Measurements from ENCODE around the gene WDR70. TPM values are rescaled to one million over a fixed set of nuclear protein-coding genes. Genes with fewer than 3 reads are reported as not detected.
"Not testable (repeated sequence)": the region's sequence is repeated elsewhere in the genome, so short reads cannot be mapped to it uniquely, and the experiment has no call there.

Gene WDR70
- total RNA-seq, 1 donor from 2014 or later, result 34.3 TPM

- not testable (repeated sequence) for DNase-seq
Observed at GRCh38 chr5:37688925-37689324, 309.8 kb downstream of the WDR70 start.

- DNase-seq, result not testable (repeated sequence)
Observed at GRCh38 chr5:37694333-37694732, 315.2 kb downstream of the WDR70 start.

DNA sequence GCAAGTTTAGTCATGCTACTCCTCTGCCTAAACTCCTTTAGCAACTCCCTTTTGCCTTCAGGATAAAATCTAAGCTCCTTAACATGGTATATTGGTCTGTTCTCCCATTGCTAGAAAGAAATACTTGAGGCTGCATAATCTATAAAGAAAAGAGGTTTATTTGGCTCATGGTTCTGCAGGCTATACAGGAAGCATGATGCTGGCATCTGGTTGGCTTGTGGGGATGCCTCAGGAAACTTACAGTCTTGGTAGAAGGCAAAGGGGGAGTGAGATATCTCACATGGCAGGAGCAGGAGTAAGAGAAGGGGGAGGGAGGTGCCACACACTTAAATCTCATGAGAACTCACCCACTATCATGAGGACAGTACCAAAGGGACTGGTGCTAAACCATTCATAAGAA, 315.7 kb downstream of the WDR70 start:
- no peak for DNase-seq

DNA sequence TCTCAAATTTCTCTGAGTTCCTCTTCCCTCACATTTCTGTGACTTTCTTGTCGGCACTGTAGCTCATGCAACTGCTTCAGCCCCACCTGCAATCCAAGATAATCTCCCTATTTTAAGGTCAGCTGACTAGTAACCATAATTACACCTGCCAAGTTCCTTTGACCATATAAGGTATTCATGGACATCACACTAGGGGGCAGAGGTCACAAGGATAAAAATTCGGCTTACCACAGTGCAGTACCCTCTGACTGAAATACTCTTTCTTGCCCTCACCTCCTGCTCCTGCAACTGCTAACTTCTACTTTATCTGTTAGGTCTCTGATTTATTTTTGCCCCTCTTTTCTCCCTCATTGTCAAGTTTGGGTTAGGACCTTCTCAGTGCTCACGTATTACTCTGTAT, 316.5 kb downstream of the WDR70 start:
- DNase-seq, result no peak

GRCh38 chr5:37696190-37697021, 317.3 kb downstream of the WDR70 start:
- DNase-seq, result no peak

- DNase-seq, result no peak
Observed at GRCh38 chr5:37701868-37702267, 322.8 kb downstream of the WDR70 start.

DNA sequence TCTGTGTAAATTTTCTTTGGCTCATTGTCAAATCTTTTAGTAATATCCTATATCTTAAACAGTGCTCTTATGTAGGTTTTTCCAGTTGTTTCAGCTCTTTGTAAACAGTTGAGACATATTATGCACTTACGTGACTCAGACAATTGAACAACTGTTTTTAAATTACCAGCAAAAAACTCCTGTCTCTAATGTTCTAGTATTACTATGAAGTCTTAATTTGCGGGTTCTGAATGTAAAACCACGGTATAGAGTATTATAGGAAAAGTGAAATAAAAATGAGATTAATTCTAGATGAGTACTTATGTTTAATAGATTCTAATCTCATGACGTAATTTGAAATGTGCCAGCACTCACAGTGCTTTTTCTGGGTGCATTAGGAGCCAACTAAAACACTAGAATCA, 324.7 kb downstream of the WDR70 start:
- DNase-seq, result no peak

DNA sequence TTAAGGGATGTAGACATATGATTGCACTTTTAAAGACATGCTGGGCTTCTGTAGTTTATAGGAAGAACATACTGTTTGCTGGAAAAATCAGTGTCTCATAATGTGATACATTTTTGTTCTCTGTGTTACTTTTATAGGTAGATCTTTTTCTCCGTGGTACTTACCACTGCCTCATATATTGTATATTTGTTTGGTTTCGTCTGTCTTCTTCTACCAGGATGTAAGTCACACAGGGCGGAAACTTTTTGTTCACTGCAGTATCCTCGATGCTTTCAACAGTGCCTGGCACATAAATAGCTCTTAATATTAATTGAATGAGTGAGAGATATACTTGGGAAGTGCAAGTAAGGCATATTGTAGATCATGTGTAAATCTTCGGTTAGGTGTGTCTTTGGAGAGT, 325.3 kb downstream of the WDR70 start:
- no peak for DNase-seq

- DNase-seq, result peak; percentile 78
Observed at GRCh38 chr5:37709020-37709419, 329.9 kb downstream of the WDR70 start.

DNA sequence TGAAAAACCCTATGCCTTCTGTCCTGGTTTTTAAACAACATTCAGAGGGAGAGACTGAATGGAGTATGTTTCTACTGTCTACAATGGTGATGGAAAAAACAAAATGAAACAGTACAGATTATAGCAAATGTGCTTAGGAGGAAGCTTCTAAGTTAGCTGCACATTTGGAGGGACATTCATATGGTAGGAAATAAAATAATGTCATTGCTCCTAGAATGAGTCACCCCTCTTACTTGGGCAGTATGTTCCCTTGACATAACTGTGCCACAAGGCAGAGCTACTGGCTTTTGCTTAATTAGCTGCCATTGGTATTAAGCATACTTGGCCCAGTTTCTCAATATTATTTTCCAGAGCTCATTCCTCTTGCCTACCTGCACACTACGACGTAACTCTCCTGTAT, 331.8 kb downstream of the WDR70 start:
- no peak for DNase-seq

GRCh38 chr5:37712750-37713149, 333.6 kb downstream of the WDR70 start:
- no peak for DNase-seq

DNA sequence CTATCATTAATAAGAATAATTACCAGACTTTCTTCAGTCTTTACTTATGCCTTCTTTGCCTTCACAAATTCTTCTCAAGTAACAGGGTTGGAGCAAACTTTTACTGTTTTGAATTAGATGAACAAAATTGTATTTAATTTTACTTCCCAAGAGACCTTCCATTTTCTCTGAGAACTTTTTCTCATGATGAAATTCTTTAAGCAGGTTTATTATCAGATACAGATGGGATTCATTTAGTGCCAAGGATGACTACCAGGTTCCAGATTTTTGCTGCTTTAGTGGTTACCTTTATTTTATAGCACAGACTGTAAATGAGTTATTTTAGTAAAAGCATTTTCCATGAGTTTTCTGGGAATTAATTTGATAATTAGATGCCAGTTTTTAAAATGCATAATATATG, 335.6 kb downstream of the WDR70 start:
- peak; percentile 14 for DNase-seq

- DNase-seq, result no peak
Observed at GRCh38 chr5:37715361-37715760, 336.2 kb downstream of the WDR70 start.

DNA sequence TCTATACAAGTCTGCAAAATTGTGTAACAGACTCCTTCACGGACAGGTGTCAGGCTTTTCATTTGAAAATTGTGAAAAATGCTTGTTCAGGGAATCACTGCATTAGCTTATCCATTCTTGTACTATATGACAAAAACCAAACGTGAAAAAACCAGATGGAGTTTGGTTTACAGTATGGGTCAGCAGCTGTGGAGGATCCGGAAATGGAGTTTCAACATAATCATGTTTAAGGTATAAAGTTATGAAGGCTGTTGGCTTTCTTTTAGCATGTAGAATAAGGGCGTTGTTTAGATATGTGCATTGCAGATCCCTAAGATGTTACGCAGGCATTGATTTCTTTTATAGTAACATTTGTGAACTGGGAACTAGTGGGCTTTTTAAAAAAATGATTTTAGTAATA, 336.9 kb downstream of the WDR70 start:
- no peak for DNase-seq

DNA sequence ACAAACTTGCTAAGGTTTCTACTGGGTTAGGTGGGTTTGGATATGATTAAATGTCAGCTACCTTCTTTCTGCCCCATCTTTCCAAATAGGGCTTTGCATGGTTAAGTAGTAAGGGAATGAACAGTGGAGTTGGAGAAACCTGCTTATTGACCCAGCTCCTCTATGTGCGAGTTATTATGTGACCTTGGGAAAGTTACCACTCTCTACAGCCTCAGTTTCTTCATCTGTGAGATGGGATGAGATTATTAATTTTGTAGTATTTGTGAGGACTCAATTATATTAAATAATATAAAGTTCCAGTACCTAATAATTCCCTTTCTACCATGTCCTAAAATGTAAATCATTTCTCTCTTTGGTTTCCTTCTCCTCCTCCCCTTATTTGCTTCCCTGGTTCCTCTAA, 337.3 kb downstream of the WDR70 start:
- no peak for DNase-seq

DNA sequence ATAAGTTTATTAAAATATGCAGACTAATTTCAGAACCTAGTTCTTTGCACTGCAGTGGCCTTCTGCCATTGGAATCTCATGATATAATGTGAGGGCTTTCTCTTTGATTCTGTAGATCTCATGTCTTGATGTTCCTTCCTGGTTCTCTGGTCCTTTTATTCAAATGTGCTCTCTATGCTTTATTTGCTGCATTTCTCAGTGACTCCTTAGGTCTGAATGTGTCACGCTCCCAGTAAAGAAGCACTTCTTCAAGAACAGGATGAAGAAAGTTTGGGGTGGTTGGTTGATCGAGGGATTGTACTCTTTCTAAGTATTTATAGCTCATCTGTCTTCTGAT, 338.1 kb downstream of the WDR70 start:
- DNase-seq, result no peak

DNA sequence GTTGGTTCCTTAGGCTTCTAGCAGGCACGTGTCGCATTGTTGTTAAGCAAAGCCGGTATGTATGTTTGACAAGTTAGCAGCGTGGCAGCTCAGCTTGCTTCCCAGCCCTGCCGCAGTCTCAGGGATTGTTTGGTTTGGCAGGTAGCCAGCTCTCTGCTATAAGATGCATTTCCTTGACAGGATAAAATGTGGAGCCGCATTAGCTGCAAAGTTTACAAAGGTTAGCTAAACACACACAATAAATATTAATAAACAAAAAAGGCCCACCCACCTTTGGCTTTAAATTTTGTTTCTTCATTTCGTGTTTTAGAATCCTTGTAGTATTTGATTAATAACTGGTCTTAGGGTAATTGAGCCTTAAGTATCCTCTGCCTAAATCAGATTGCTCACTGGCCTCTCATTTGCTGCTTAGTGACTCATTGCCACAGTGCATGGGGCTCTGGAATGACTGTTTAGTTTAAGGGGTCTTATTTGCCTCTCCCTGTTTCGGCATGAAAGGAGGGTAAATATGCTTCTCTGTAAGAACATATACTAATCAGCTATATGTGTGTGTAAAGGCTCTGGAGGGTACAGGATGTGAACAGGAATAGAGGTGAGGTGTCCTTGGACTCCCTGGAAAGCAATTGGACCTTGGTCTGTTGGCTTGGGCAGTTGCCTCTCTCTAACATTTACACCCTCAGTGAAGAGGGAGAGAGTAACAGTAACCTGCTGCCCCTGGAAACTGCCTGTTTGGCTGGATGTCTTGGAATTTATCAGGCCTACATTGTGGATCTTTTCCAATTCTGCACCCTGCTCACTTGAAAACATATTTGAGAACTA, 338.7 kb downstream of the WDR70 start:
- DNase-seq, result peak; percentile 67

- no peak for DNase-seq
Observed at GRCh38 chr5:37720550-37720952, 341.4 kb downstream of the WDR70 start.

DNA sequence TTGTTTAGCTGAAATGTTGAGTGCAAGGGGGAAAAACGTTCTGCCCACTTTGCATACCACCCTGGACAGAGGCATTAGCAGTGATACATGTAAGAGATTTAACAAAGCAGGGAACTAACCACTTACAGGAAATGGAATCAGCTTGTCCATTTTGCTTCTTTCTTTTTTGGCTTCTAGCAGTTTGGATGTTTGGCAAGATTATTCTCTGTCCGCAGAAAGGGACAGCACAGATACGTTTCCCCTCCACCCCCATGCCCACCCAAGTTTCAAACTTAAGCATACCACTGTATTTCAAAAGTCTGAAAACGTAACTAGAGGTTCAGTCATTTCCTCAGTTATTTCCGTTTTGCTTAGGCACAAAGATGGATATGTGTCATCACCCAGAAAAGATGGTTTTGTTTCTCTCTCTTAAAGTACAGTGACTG, 342.3 kb downstream of the WDR70 start:
- no peak for DNase-seq

DNA sequence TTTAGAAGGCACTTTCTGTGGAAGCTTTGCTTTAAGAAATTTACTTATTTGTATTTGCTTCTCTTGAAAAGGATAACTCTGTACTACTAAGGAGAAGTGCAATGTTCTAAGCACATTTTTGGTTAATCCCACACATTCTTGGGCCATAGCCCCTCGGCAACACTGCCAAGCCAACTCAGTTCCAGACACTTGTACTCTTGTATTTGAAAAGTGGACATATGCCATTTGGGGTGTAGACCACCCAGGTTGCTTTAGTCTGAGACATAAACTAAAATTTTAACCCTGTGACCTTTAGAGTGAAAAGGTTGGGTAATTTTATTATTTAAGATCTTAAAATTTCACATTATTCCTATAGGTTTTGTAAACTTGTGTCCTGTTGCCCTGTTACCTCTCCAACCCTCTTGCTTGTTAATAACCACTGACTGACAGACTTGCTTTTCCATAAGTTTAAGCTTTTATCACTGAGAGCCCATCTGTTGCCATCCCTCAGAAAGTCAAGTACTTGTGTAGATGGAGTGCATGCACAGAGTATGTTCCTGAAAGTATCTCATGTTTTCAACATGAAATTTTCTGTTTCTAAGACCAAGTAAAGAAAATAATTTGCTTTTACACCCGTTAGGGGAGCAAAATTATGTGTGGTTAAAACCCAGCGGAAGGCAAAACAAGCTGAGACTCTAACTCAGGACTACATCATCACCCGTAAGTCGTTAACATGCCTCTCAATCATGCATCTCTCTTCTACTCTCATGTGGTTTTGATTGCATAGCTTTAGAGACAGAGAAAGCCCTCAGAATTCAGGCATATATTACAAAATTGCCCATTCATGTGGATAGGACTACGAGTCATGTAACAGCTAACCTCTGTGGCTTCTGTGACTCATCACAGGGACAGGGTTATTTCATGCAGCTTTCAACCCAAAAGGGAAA, 343.4 kb downstream of the WDR70 start:
- DNase-seq, result peak; percentile 48

- no peak for DNase-seq
Observed at GRCh38 chr5:37723162-37723961, 344.2 kb downstream of the WDR70 start.

Data from skin of body (tissue), 2 donors.